CD14-positive monocyte (primary cell): Measurements from ENCODE around the gene C13orf46. TPM values are rescaled to one million over a fixed set of nuclear protein-coding genes. Genes with fewer than 3 reads are reported as not detected.
"Not testable (repeated sequence)": the region's sequence is repeated elsewhere in the genome, so short reads cannot be mapped to it uniquely, and the experiment has no call there.

ENCODE experiments used
- DNase-seq, 3 donors: peaks; one replicate each; pipeline ENCODE4 v3.0.0-alpha.2; 2011 to 2022
- H2AFZ ChIP-seq: 2 replicates; pipeline ENCODE4 v1.6.0; 2012; ENCODE audit warnings: mild to moderate bottlenecking, low read depth, low read length, inconsistent platforms; ENCODE audit not compliant: insufficient read depth, poor library complexity, severe bottlenecking
- H3K27ac ChIP-seq, 2 donors: 1 replicate in 1 of 2; 2 replicates in 1 of 2; pipeline ENCODE4 v1.5.1; 2012 to 2013; ENCODE audit warnings: low read length in 2 of 2, control low read depth in 1 of 2, inconsistent platforms in 1 of 2, low read depth in 1 of 2, mild to moderate bottlenecking in 1 of 2
- H3K27me3 ChIP-seq, 2 donors: one replicate each; pipeline versions ENCODE4 v1.6.0 to v1.6.1; 2011 to 2013; ENCODE audit warnings: low read length in 2 of 2; ENCODE audit not compliant: control insufficient read depth in 2 of 2, insufficient read depth in 2 of 2
- H3K36me3 ChIP-seq, 2 donors: replicated peaks in 1 of 2; 1 replicate in 1 of 2; 2 replicates in 1 of 2; pipeline versions ENCODE4 v1.5.1 to v1.6.1; 2012 to 2013; ENCODE audit warnings: low read length in 2 of 2, control low read depth in 1 of 2, inconsistent platforms in 1 of 2, mild to moderate bottlenecking in 1 of 2; ENCODE audit not compliant: insufficient read depth in 2 of 2, control insufficient read depth in 1 of 2
- H3K4me1 ChIP-seq, 2 donors: 1 replicate in 1 of 2; 2 replicates in 1 of 2; pipeline versions ENCODE4 v1.5.1 to v1.6.1; 2012 to 2013; ENCODE audit warnings: low read length in 2 of 2, control low read depth in 1 of 2, inconsistent platforms in 1 of 2, mild to moderate bottlenecking in 1 of 2, moderate library complexity in 1 of 2; ENCODE audit not compliant: insufficient read depth in 2 of 2, control insufficient read depth in 1 of 2
- H3K4me2 ChIP-seq: replicated peaks from 2 replicates; pipeline ENCODE3; 2012; ENCODE audit warnings: low read length, moderate library complexity, mild to moderate bottlenecking; ENCODE audit not compliant: poor library complexity, severe bottlenecking; ENCODE audit errors: extremely low read depth
- H3K4me3 ChIP-seq, 3 experiments: fragments of 200-600 bp in 1 of 3; sonication (generic) in 1 of 3; replicated peaks in 1 of 3; 1 replicate in 2 of 3; 2 replicates in 1 of 3; pipeline ENCODE4 v1.5.1; 2011 to 2013; ENCODE audit warnings: low read length in 3 of 3, mild to moderate bottlenecking in 3 of 3, control low read depth in 2 of 3, low read depth in 2 of 3, inconsistent platforms in 1 of 3, moderate library complexity in 1 of 3
- H3K79me2 ChIP-seq: 2 replicates; pipeline ENCODE4 v1.6.0; 2012; ENCODE audit warnings: mild to moderate bottlenecking, control low read depth, inconsistent platforms, low read length, moderate library complexity; ENCODE audit not compliant: insufficient read depth
- H3K9ac ChIP-seq: 2 replicates; pipeline ENCODE4 v1.6.0; 2017; ENCODE audit warnings: low read length, mild to moderate bottlenecking; ENCODE audit not compliant: insufficient read depth, poor library complexity, severe bottlenecking
- H3K9me3 ChIP-seq, 2 donors: replicated peaks in 1 of 2; 1 replicate in 1 of 2; 2 replicates in 1 of 2; pipeline versions ENCODE4 v1.5.1 to v1.6.1; 2012 to 2013; ENCODE audit warnings: low read length in 2 of 2, control low read depth in 1 of 2; ENCODE audit not compliant: control insufficient read depth in 1 of 2, insufficient read depth in 1 of 2
- H4K20me1 ChIP-seq: 2 replicates; pipeline ENCODE4 v1.6.0; 2012; ENCODE audit warnings: mild to moderate bottlenecking, low read length, control low read depth, moderate library complexity; ENCODE audit not compliant: insufficient read depth
- H3K27ac Mint-ChIP-seq, 7 donors: one replicate each; pipeline ENCODE4 v1.8.0; 2020; ENCODE audit warnings: mild to moderate bottlenecking in 7 of 7, mixed read lengths in 7 of 7, moderate library complexity in 6 of 7, inconsistent platforms in 2 of 7
- H3K27me3 Mint-ChIP-seq, 3 donors: one replicate each; pipeline ENCODE4 v1.8.0; 2021 to 2022; ENCODE audit warnings: low read depth in 3 of 3, mild to moderate bottlenecking in 3 of 3, mixed read lengths in 3 of 3, moderate library complexity in 3 of 3, inconsistent platforms in 1 of 3
- H3K36me3 Mint-ChIP-seq, 2 donors: one replicate each; pipeline ENCODE4 v1.8.0; 2020; ENCODE audit warnings: mixed read lengths in 2 of 2, inconsistent platforms in 1 of 2, mild to moderate bottlenecking in 1 of 2
- H3K4me1 Mint-ChIP-seq: one replicate; pipeline ENCODE4 v1.8.0; 2020; ENCODE audit warnings: mild to moderate bottlenecking, mixed read lengths
- H3K4me3 Mint-ChIP-seq, 2 donors: one replicate each; pipeline ENCODE4 v1.8.0; 2020; ENCODE audit warnings: mild to moderate bottlenecking in 2 of 2, mixed read lengths in 2 of 2, moderate library complexity in 1 of 2
- H3K9me3 Mint-ChIP-seq, 7 donors: one replicate each; pipeline ENCODE4 v1.8.0; 2020 to 2022; ENCODE audit warnings: mixed read lengths in 7 of 7, mild to moderate bottlenecking in 6 of 7, moderate library complexity in 6 of 7, inconsistent platforms in 2 of 7
- WGBS: methylation state at CpG from one replicate; pipeline ENCODE4 v1.1.5; 2013; ENCODE audit warnings: missing lambda C conversion rate; ENCODE audit not compliant: insufficient coverage; 5-methylcytosine and 5-hydroxymethylcytosine counted together
- intact Hi-C, 2 donors: fragments of 100-400 bp; cut with micrococcal nuclease; formaldehyde crosslinking; loops; one replicate each; pipeline versions ENCODE4 v1.15.0 to v1.15.1; 2023
- polyA plus RNA-seq, 3 donors: library from polyadenylated mRNA; depleted of rRNA in 1 of 3; unstranded in 2 of 3; stranded (reverse) in 1 of 3; fragments of 300-500 nt in 2 of 3; fragments of >200 nt in 1 of 3; fragmentation: Illumina TruSeq in 2 of 3; gene quantifications; 1 replicate in 2 of 3; 2 replicates in 1 of 3; pipeline ENCODE4 v1.2.3, GENCODE V29; 2012 to 2021
- TF ChIP-seq, protein P1 (sequence below): fragments of 200-600 bp; IDR thresholded peaks from one replicate; pipeline ENCODE4 v1.8.0; 2022; ENCODE audit warnings: antibody characterized with exemption, mild to moderate bottlenecking

The C13orf46 gene
- polyA plus RNA-seq, 3 donors: 0.05 to 0.35 TPM; not detected in 1

DNA sequence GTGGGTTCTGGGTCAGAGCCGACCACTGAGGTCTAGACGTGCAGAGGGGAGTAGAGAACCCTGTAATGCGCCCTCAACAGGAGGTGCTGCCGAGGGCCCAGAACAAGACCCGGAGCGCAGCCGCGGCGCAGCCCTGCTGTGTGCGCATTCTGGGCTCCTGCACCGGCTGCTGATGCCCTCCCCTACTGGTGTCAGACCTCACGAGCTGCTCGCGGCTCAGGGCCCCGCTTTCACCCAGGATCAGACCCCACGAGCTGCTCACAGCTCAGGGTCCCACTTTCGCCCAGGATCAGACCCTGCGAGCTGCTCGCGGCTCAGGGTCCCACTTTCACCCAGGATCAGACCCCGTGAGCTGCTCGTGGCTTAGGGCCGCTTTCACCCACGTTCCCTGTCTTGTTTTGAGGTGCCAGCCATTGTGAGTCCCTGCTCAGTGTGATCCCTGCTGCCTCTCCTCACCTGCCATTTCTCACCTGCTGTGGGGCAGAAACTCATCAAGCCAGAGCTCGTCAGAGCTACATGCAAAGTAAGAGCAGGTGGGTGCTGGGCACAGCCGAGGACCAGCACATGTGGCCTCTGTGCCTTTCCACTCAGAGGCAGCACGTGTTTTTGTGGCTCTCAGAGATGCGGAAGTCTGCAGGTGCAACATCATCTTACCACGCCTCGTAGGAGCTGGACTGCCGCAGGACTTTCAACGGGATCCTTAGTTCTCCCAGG lies 47.0 kb upstream of the C13orf46 start:
- peaks cover 0 to 2% (median 0%) of the 10 kb centered on the region in 7 donors for H3K9me3 Mint-ChIP-seq
- H3K4me2 ChIP-seq: no peak overlapping the region
- intact Hi-C loops: no loop called here
- WGBS: 95% methylated on average over 27 of the region's 32 CpGs
- H3K27ac ChIP-seq: no peak overlapping the region
- DNase-seq: no peak
- no peak overlapping the region for H2AFZ ChIP-seq
- peaks cover 81 to 97% of the 10 kb centered on the region in 2 donors for H3K36me3 ChIP-seq
- H3K4me3 ChIP-seq: no peak overlapping the region
- H3K27me3 ChIP-seq: no peaks in the 10 kb centered on the region
- no peaks in the 10 kb centered on the region for H3K9me3 ChIP-seq
- peaks cover 0 to 1% (median 0%) of the 10 kb centered on the region in 3 donors for H3K27me3 Mint-ChIP-seq
- no peak overlapping the region for H3K4me3 Mint-ChIP-seq
- H3K4me1 ChIP-seq: peaks cover 0 to 5% of the 10 kb centered on the region in 2 donors
- peaks cover 43% of the 10 kb centered on the region for H4K20me1 ChIP-seq
- TF ChIP-seq, protein P1, sequence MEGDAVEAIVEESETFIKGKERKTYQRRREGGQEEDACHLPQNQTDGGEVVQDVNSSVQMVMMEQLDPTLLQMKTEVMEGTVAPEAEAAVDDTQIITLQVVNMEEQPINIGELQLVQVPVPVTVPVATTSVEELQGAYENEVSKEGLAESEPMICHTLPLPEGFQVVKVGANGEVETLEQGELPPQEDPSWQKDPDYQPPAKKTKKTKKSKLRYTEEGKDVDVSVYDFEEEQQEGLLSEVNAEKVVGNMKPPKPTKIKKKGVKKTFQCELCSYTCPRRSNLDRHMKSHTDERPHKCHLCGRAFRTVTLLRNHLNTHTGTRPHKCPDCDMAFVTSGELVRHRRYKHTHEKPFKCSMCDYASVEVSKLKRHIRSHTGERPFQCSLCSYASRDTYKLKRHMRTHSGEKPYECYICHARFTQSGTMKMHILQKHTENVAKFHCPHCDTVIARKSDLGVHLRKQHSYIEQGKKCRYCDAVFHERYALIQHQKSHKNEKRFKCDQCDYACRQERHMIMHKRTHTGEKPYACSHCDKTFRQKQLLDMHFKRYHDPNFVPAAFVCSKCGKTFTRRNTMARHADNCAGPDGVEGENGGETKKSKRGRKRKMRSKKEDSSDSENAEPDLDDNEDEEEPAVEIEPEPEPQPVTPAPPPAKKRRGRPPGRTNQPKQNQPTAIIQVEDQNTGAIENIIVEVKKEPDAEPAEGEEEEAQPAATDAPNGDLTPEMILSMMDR: no peak
- peaks cover 8% of the 10 kb centered on the region for H3K4me1 Mint-ChIP-seq
- H3K36me3 Mint-ChIP-seq: peaks cover 63 to 68% of the 10 kb centered on the region in 2 donors
- no peak overlapping the region for H3K9ac ChIP-seq
- H3K27ac Mint-ChIP-seq: peak overlapping the region in 6 of 7 donors; percentile 15 to 72 (median 38)
- no peaks in the 10 kb centered on the region for H3K79me2 ChIP-seq

DNA sequence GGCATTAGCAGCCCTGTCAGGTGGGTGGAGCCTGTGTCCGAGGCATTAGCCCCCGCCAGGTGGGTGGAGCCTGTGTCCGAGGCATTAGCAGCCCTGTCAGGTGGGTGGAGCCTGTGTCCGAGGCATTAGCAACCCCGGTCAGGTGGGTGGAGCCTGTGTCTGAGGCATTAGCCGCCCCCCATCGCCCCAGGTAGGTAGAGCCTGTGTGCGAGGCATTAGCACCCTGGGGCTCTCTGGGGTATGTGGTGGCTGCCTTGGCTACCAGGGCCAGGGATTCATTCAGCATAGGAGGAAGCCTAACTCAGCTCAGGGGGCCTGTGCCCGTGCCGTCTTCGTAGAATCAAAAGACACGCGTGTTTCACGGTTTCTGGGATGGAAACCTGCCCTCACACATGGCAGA lies 46.3 kb upstream of the C13orf46 start:
- H3K36me3 Mint-ChIP-seq: peaks cover 55 to 66% of the 10 kb centered on the region in 2 donors
- intact Hi-C loops: not testable (repeated sequence)

More for the DNA sequence above, 46.3 kb upstream of the C13orf46 start:
- H3K79me2 ChIP-seq, H3K27me3 ChIP-seq, DNase-seq, H3K9me3 ChIP-seq, H3K4me1 ChIP-seq, H3K9me3 Mint-ChIP-seq, H3K27me3 Mint-ChIP-seq, H3K27ac ChIP-seq, H3K4me1 Mint-ChIP-seq, H3K4me2 ChIP-seq, H3K4me3 ChIP-seq, H3K4me3 Mint-ChIP-seq, H2AFZ ChIP-seq, H3K9ac ChIP-seq: not testable (repeated sequence)
- 97% methylated on average over 9 of the region's 14 CpGs for WGBS
- Histone ChIP-seq H3K36me3 (peaks cover 83 to 97% of the 10 kb centered on the region in 2 donors), H4K20me1 (peaks cover 37% of the 10 kb centered on the region)
- H3K27ac Mint-ChIP-seq: peak overlapping the region in 1 of 7 donors; percentile 51
